ENCODE results near the gene ARGFX. TPM values are rescaled to one million over a fixed set of nuclear protein-coding genes. Genes with fewer than 3 reads are reported as not detected.

ARGFX gene
- total and polyA plus RNA-seq, 10 of the 15 experiments (the other 5 are each of a cell fraction or from before 2014, with no cell fraction given), result not detected

- TF ChIP-seq IRF3 (IDR thresholded peaks at IDR 0.05), result no peak
- TF ChIP-seq TCF3 (IDR thresholded peaks at IDR 0.05; ENCODE audit: borderline replicate concordance, insufficient read depth, low read depth, low read length), result no peak
- no peak for TF ChIP-seq PAX5 (IDR thresholded peaks at IDR 0.05; ENCODE audit: borderline replicate concordance, low read depth, low read length)
- TF ChIP-seq NFYB (IDR thresholded peaks at IDR 0.05; ENCODE audit: insufficient read depth, low read depth, low read length), result no peak
- no peak; the same call in 1 of the 2 replicates for TF ChIP-seq LARP7 (IDR thresholded peaks at IDR 0.05)
- no peak for TF ChIP-seq CHD4 (IDR thresholded peaks at IDR 0.05)
- TF ChIP-seq CBX5 (IDR thresholded peaks at IDR 0.05; ENCODE audit: low read depth), result peak; percentile 29; the same call in 1 of the 2 replicates
- TF ChIP-seq SIN3A (IDR thresholded peaks at IDR 0.05; ENCODE audit: low read depth, low read length), result peak; percentile 100
- 0 out of 2 replicates have a peak, but pooled peaks have one; percentile 4 for TF ChIP-seq BCL11A (IDR thresholded peaks at IDR 0.05; ENCODE audit: low read depth, low read length)
- no peak for TF ChIP-seq SREBF2 (IDR thresholded peaks at IDR 0.05; ENCODE audit: low read length)
- peak; percentile 95 for TF ChIP-seq ZBTB40 (IDR thresholded peaks at IDR 0.05; ENCODE audit: borderline replicate concordance)
- TF ChIP-seq TCF12 (IDR thresholded peaks at IDR 0.05; ENCODE audit: low read depth, low read length), result peak; percentile 66; the same call in 1 of the 2 replicates
- peak; percentile 85 for TF ChIP-seq YY1 (IDR thresholded peaks at IDR 0.05; ENCODE audit: low read depth, low read length)
- TF ChIP-seq ZZZ3 (IDR thresholded peaks at IDR 0.05; ENCODE audit: control insufficient read depth, insufficient read length, low read depth), result no peak
- TF ChIP-seq YBX1 (IDR thresholded peaks at IDR 0.05), result no peak
- TF ChIP-seq ATF3 (IDR thresholded peaks at IDR 0.05; ENCODE audit: borderline replicate concordance, extremely low read depth, low read depth, low read length), result no peak
- TF ChIP-seq PAX8 (IDR thresholded peaks at IDR 0.05), result no peak; the same call in 1 of the 2 replicates
Measured at GRCh38 chr3:121545574-121546455, 21.9 kb upstream of the ARGFX start, which contains the start of gene POLQ (continued).

Data from GM12878 (cell line).